Measurements from ENCODE around the gene CST6. TPM values are rescaled to one million over a fixed set of nuclear protein-coding genes. Genes with fewer than 3 reads are reported as not detected.

CST6 gene
- total and polyA plus RNA-seq, 2 of the 13 experiments (the other 11 are each of a cell fraction or from before 2014, with no cell fraction given), result not detected

DNA sequence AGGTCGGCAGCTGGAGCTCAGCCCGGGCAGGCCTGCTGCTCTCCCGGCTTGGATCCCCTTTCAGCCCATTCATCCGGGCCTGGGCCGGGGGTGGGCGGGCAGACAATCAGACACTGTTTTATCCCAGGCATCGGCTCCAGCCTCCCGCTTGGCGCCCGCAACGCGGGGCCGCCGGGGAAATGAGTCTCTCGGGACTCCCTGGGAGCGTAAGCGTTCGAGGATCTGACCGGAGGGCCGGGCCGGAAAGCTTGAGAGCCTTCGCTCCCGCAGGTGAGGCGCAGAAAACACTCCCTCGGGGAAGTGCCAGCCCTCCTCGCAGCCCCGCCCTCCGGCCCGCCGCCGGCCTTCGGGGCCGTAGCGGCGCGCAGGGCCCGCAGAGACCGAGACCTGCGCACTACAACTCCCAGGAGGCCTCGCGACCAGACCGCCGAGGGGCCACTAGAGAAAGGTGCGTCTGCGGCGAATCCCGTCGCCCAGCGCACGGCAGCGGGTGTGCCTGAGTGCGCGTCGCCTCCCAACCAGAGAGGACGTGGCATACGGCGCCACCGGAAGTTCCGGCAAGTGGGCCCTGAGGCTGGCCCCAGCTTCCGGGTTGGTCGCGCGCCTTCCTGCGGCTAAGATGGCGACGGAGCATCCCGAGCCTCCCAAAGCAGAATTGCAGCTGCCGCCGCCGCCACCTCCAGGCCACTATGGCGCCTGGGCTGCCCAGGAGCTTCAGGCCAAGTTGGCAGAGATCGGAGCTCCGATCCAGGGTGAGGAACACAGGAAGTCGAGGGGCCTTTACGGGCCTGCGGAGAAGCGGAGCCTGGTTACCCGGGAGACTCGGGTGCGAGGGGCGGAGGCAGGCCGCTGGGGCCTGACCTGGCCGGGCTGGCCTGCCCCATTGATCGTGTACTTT is 40.2 kb downstream of the CST6 start, which contains the start of gene SF3B2 (continued):
- no peak for TF ChIP-seq KIAA2018 (CRISPR knock-in tag; IDR thresholded peaks at IDR 0.05; ENCODE audit: borderline replicate concordance)
- peak; percentile 15; the same call in 1 of the 2 replicates for TF ChIP-seq FOXO1 (CRISPR knock-in tag; IDR thresholded peaks at IDR 0.05)
- TF ChIP-seq ZFP41 (CRISPR knock-in tag; IDR thresholded peaks at IDR 0.05; ENCODE audit: borderline replicate concordance), result no peak
- TF ChIP-seq PREB (CRISPR knock-in tag; IDR thresholded peaks at IDR 0.05), result 0 out of 2 replicates have a peak, but pooled peaks have one; percentile 36
- no peak for TF ChIP-seq REXO4 (CRISPR knock-in tag; IDR thresholded peaks at IDR 0.05; ENCODE audit: borderline replicate concordance)
- TF ChIP-seq KDM1A (CRISPR knock-in tag; IDR thresholded peaks at IDR 0.05), result 0 out of 2 replicates have a peak, but pooled peaks have one; percentile 22
- peak; percentile 38 for TF ChIP-seq AGO1 (IDR thresholded peaks at IDR 0.05; ENCODE audit: low read depth, low read length, poor library complexity, severe bottlenecking)
- TF ChIP-seq ZNF556 (CRISPR knock-in tag; IDR thresholded peaks at IDR 0.05; ENCODE audit: borderline replicate concordance), result peak; percentile 85; the same call in 1 of the 2 replicates
- TF ChIP-seq, protein P1, sequence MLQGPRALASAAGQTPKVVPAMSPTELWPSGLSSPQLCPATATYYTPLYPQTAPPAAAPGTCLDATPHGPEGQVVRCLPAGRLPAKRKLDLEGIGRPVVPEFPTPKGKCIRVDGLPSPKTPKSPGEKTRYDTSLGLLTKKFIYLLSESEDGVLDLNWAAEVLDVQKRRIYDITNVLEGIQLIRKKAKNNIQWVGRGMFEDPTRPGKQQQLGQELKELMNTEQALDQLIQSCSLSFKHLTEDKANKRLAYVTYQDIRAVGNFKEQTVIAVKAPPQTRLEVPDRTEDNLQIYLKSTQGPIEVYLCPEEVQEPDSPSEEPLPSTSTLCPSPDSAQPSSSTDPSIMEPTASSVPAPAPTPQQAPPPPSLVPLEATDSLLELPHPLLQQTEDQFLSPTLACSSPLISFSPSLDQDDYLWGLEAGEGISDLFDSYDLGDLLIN (CRISPR knock-in tag; IDR thresholded peaks at IDR 0.05; ENCODE audit: borderline replicate concordance), result peak; percentile 59
- TF ChIP-seq FOXK1 (CRISPR knock-in tag; IDR thresholded peaks at IDR 0.05; ENCODE audit: borderline replicate concordance, low read depth), result peak; percentile 86; the same call in 1 of the 2 replicates
- no peak for TF ChIP-seq ZNF775 (CRISPR knock-in tag; IDR thresholded peaks at IDR 0.05; ENCODE audit: borderline replicate concordance)
- peak; percentile 71; the same call in 1 of the 2 replicates for TF ChIP-seq HES4 (CRISPR knock-in tag; IDR thresholded peaks at IDR 0.05; ENCODE audit: borderline replicate concordance)
- peak; percentile 97 for TF ChIP-seq ZNF143 (CRISPR knock-in tag; IDR thresholded peaks at IDR 0.05)
- no peak; the same call in 1 of the 2 replicates for TF ChIP-seq KLF9 (CRISPR knock-in tag; IDR thresholded peaks at IDR 0.05; ENCODE audit: low read depth)
- TF ChIP-seq FOXA1 (IDR thresholded peaks at IDR 0.05), result no peak
- TF ChIP-seq FOXA1 (CRISPR knock-in tag; IDR thresholded peaks at IDR 0.05), result no peak; the same call in 1 of the 2 replicates

Data from HepG2 (cell line).